ENCODE results near the gene VSIR. TPM values are rescaled to one million over a fixed set of nuclear protein-coding genes. Genes with fewer than 3 reads are reported as not detected.

The VSIR gene
- total and polyA plus RNA-seq, 9 of the 15 experiments (the other 6 are each of a cell fraction or from before 2014, with no cell fraction given), result 0.14 to 20.5 (median 9.3) TPM

DNA sequence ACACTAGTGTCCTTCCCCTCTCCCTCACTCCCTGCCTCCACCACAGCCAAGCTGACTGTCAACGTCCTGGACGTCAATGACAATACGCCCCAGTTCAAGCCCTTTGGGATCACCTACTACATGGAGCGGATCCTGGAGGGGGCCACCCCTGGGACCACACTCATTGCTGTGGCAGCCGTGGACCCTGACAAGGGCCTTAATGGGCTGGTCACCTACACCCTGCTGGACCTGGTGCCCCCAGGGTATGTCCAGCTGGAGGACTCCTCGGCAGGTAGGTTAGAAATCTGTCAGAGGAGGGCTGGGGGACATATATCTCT lies 24.9 kb upstream of the VSIR start:
- intact Hi-C loops (cut with micrococcal nuclease) (no loop called here), in situ Hi-C loops (cut with MboI) (no loop called here)
- Histone ChIP-seq H3K4me1 (replicated peaks in 1 of 2; ENCODE audit: control insufficient read depth in 2 of 2, insufficient read depth in 2 of 2, low read length in 2 of 2) (peaks cover 22 to 30% of the 10 kb centered on the region in 2 experiments), H4K20me1 (replicated peaks; ENCODE audit: control insufficient read depth, insufficient read depth, low read length) (no peaks in the 10 kb centered on the region), H3K36me3 (ENCODE audit: control insufficient read depth, insufficient read depth, low read length) (no peaks in the 10 kb centered on the region), H3K9me1 (ENCODE audit: control insufficient read depth, insufficient read depth, low read length) (peaks cover 8% of the 10 kb centered on the region), H2AFZ (ENCODE audit: low read depth, low read length) (peak overlapping the region; percentile 80), H3K4me2 (ENCODE audit: insufficient read depth, low read length) (peak overlapping the region; percentile 64; the same call in 1 of the 2 replicates), H3K27ac (ENCODE audit: extremely low read depth, low read depth, low read length) (peak overlapping the region; percentile 67; the same call in 2 of the 3 replicates), H3K79me2 (ENCODE audit: control insufficient read depth, insufficient read depth, low read length) (no peaks in the 10 kb centered on the region), H3K9me3 (replicated peaks; ENCODE audit: control insufficient read depth, insufficient read depth, low read depth, low read length) (no peaks in the 10 kb centered on the region), H3K4me3 (no peak overlapping the region), H3K27me3 (ENCODE audit: control insufficient read depth in 2 of 2, insufficient read depth in 2 of 2, low read length in 2 of 2) (peaks cover 4 to 5% of the 10 kb centered on the region in 2 experiments; a peak in 3 of 5 replicates), H3K9ac (ENCODE audit: insufficient read depth in 1 of 2, low read depth in 2 of 2, low read length in 2 of 2) (peak overlapping the region; percentile 3 to 13; a peak in 2 of 4 replicates)
- 49% methylated on average over 6 of the region's 6 CpGs for WGBS (ENCODE audit: insufficient coverage, low coverage, missing lambda C conversion rate)
- ChIA-PET POLR2A (interaction anchor here (0.6 to 0.8 kb wide), 2 partner anchors 31 to 167 kb away, joined by 3 read pairs; no protein-coding TSS in a partner anchor), CTCF (ENCODE audit: low intra/inter-chr PET ratio) (no interaction called here)
- DNase-seq (ENCODE audit: extremely low read depth in 1 of 4, low spot score in 3 of 4) (no peak), ATAC-seq (no peak), FAIRE-seq (no peak)
- BruUV-seq (replicated peaks), result no TSS peak
- TF ChIP-seq SNRNP70 (optimal IDR thresholded peaks at IDR 0.05; ENCODE audit: low read depth, low read length), result no peak
- no peak for TF ChIP-seq TAF7 (tag; IDR thresholded peaks at IDR 0.05)
- no peak for TF ChIP-seq ZNF23 (CRISPR knock-in tag; IDR thresholded peaks at IDR 0.05)
- TF ChIP-seq, protein P1, sequence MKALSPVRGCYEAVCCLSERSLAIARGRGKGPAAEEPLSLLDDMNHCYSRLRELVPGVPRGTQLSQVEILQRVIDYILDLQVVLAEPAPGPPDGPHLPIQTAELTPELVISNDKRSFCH (CRISPR knock-in tag; IDR thresholded peaks at IDR 0.05), result no peak
- TF ChIP-seq, protein P1 (tag; IDR thresholded peaks at IDR 0.05), result 0 out of 2 replicates have a peak, but pooled peaks have one; percentile 9
- TF ChIP-seq FUS (optimal IDR thresholded peaks at IDR 0.05; ENCODE audit: low read depth, low read length), result no peak
- TF ChIP-seq, protein P2, sequence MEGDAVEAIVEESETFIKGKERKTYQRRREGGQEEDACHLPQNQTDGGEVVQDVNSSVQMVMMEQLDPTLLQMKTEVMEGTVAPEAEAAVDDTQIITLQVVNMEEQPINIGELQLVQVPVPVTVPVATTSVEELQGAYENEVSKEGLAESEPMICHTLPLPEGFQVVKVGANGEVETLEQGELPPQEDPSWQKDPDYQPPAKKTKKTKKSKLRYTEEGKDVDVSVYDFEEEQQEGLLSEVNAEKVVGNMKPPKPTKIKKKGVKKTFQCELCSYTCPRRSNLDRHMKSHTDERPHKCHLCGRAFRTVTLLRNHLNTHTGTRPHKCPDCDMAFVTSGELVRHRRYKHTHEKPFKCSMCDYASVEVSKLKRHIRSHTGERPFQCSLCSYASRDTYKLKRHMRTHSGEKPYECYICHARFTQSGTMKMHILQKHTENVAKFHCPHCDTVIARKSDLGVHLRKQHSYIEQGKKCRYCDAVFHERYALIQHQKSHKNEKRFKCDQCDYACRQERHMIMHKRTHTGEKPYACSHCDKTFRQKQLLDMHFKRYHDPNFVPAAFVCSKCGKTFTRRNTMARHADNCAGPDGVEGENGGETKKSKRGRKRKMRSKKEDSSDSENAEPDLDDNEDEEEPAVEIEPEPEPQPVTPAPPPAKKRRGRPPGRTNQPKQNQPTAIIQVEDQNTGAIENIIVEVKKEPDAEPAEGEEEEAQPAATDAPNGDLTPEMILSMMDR (IDR thresholded peaks at IDR 0.05 in 2 of 3, conservative IDR thresholded peaks at IDR 0.05 in 1 of 3; ENCODE audit: insufficient read depth in 2 of 3, low read depth in 1 of 3, low read length in 3 of 3), result no peak
- TF ChIP-seq, protein P3, sequence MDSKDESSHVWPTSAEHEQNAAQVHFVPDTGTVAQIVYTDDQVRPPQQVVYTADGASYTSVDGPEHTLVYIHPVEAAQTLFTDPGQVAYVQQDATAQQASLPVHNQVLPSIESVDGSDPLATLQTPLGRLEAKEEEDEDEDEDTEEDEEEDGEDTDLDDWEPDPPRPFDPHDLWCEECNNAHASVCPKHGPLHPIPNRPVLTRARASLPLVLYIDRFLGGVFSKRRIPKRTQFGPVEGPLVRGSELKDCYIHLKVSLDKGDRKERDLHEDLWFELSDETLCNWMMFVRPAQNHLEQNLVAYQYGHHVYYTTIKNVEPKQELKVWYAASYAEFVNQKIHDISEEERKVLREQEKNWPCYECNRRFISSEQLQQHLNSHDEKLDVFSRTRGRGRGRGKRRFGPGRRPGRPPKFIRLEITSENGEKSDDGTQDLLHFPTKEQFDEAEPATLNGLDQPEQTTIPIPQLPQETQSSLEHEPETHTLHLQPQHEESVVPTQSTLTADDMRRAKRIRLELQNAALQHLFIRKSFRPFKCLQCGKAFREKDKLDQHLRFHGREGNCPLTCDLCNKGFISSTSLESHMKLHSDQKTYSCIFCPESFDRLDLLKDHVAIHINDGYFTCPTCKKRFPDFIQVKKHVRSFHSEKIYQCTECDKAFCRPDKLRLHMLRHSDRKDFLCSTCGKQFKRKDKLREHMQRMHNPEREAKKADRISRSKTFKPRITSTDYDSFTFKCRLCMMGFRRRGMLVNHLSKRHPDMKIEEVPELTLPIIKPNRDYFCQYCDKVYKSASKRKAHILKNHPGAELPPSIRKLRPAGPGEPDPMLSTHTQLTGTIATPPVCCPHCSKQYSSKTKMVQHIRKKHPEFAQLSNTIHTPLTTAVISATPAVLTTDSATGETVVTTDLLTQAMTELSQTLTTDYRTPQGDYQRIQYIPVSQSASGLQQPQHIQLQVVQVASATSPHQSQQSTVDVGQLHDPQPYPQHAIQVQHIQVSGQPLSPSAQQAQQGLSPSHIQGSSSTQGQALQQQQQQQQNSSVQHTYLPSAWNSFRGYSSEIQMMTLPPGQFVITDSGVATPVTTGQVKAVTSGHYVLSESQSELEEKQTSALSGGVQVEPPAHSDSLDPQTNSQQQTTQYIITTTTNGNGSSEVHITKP (IDR thresholded peaks at IDR 0.05; ENCODE audit: partially characterized antibody), result peak; percentile 31
- no peak for TF ChIP-seq MTA1 (IDR thresholded peaks at IDR 0.05; ENCODE audit: borderline replicate concordance)
- no peak for TF ChIP-seq ZNF76 (CRISPR knock-in tag; IDR thresholded peaks at IDR 0.05; ENCODE audit: borderline replicate concordance)
- TF ChIP-seq RNF2 (IDR thresholded peaks at IDR 0.05), result no peak
- TF ChIP-seq SMARCB1 (IDR thresholded peaks at IDR 0.05; ENCODE audit: insufficient read length, low read depth), result no peak
- TF ChIP-seq ZNF57 (CRISPR knock-in tag; IDR thresholded peaks at IDR 0.05), result no peak
- TF ChIP-seq NFRKB (IDR thresholded peaks at IDR 0.05; ENCODE audit: low read depth), result peak; percentile 67; the same call in 1 of the 2 replicates
- TF ChIP-seq ETV5 (CRISPR knock-in tag; IDR thresholded peaks at IDR 0.05; ENCODE audit: low read depth), result no peak
- TF ChIP-seq FOXK2 (conservative IDR thresholded peaks at IDR 0.05 in 1 of 2, IDR thresholded peaks at IDR 0.05 in 1 of 2; ENCODE audit: low read depth in 2 of 2), result no peak
- no peak for TF ChIP-seq IFI16 (CRISPR knock-in tag; IDR thresholded peaks at IDR 0.05)
- TF ChIP-seq, protein P4, sequence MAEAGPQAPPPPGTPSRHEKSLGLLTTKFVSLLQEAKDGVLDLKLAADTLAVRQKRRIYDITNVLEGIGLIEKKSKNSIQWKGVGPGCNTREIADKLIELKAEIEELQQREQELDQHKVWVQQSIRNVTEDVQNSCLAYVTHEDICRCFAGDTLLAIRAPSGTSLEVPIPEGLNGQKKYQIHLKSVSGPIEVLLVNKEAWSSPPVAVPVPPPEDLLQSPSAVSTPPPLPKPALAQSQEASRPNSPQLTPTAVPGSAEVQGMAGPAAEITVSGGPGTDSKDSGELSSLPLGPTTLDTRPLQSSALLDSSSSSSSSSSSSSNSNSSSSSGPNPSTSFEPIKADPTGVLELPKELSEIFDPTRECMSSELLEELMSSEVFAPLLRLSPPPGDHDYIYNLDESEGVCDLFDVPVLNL (CRISPR knock-in tag; IDR thresholded peaks at IDR 0.05; ENCODE audit: low read depth), result no peak
